GM12873 (cell line): ENCODE data around the gene FAM222A.

Source experiments
- CTCF ChIP-seq: IDR thresholded peaks from 2 replicates; pipeline ENCODE4 v1.5.1; 2012; ENCODE audit warnings: low read depth, mild to moderate bottlenecking, moderate library complexity, low read length, control low read depth; ENCODE audit not compliant: insufficient read depth; ENCODE audit errors: missing control alignments

FAM222A gene

DNA sequence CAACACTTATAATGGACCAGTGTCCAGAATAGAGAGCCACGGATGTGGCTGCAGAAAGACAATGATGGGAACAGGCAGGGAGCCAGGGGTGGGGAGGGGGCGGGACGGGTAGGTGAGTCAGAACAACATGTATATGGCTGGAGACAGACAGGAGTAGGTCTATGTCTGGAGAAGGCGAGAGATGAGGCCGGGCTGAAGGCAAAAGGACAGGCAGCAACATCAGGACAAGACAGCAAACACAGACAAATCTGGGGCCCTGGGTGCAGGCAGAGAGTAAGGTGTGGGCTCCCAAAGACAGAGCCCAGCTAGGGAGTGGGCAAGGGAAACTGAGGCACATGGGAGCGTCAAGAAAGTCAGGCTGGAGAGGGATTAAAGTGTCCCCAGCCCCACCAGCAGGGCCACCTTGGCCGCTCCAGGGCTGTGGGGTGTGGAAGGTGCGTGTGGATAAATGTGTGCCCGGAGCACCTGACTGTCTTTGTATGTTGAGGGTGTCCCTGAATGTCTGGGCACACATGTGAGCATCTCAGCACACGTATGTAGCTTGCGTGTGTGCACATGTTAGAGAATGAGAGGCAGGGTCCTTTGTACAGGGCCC, 44.1 kb downstream of the FAM222A start:
- no peak for TF ChIP-seq CTCF

DNA sequence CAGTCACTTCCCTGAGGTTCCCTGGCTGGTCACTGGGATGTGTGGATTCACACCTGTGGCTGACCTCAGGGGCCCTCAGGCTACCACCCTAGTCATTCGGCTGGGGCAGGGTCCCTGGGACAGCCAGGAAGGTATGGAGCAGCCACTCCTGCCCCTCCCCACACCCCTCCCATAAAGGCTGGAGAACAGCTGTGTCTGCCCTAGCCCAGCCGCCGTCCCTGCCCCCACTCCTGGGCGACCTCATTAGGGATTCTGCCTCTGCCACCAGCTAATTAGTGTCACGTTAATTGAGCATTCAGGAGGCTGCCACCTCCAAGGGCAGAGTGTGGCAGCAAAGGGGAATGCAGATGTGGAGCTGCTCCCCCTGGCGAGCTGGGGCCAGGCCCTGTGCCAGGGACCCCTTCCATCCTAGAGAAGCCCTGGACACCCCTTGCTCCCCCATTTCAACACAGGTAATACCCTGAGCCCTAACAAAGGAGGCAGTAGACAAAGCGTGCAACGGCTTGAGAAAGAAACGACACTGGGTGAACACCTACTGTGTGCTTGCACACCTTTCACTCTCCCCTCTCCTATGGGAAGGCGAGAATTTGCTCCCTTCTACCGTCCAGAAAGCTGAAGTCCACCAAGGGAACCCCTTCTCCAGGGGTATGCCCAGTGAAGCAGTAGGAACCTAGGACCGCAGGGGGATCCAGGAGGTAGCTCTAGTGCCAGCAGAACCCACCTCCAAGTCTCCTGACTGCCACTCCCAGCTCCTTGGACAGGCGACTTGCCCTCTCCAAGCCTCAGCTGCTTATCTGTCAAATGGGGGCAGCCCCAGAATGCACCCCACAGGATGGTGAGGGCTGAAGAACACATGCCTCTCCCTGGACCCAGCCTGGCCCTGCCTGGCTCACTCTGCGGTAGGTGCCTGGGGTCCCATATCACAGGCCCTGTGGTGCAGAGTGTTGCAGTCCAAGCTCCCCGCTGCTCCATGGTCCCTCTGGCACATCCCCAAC, 45.1 kb downstream of the FAM222A start:
- no peak for TF ChIP-seq CTCF

DNA sequence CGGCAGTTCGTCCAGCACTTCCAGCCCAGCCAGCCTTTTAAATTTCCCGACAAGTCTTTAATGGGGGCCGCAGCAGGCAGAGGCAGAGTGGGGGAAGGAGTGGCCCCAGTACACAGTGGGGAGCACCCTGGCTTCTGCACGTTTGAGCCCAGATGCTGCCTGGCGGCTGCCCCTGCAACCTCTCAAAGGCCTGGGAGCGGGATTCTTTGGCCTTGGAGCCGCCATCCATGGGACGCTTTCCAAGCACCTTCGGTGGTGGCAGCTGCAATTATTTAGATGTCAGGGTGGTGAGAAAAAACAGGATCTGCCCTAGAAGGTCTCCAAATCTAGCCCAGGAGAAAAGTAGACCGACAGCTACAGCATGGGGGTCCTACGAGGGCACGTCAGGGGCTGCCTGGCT, 46.0 kb downstream of the FAM222A start:
- TF ChIP-seq CTCF = no peak

DNA sequence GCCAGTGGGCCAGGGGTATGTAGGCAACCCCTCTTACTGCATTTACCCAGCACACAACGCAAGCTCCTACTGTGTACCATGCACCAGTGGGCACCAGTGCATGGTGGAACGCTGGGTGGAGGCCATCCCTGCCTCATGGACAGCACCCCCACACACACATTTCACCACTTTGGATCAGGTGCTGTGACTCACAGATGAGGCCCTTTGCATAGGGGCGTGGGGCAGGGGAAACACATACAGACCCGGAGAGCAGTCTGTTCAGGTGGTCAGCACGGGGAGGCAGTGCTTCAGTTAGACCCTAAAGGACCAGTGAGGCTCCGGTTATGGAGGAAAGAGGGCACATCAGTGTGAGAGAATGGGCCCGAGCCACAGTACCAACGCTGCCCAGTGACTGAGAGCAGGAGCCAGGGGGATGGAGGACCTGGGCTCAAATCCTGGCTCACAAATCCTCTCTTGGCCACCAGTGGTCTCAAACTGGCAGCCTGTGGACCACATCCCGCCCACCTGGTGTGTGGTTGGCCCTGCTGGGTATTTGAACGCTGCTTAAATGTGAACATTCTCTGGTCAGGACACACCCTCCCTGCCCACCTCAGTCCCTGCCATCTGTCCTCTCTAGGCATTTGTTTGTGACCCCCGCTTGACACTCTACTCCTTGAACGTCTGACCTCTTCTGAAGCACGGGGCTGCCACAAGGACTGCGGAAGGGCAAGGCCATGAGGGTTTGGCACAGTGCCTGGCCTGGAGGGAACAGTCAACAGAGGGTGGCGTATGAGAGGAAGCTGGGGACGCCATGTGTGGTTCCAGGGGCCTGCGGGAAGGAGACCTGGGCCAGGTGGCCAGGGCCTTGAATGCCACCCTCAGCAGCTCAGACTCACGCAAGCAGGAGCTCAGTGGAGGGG, 46.7 kb downstream of the FAM222A start:
- TF ChIP-seq CTCF = no peak

- no peak for TF ChIP-seq CTCF
Measured at GRCh38 chr12:109760930-109761921, 47.6 kb downstream of the FAM222A start.

GRCh38 chr12:109762071-109762672, 48.5 kb downstream of the FAM222A start:
- TF ChIP-seq CTCF = no peak
